ENCODE measurements around the gene SSBP2.

SSBP2 gene

DNA sequence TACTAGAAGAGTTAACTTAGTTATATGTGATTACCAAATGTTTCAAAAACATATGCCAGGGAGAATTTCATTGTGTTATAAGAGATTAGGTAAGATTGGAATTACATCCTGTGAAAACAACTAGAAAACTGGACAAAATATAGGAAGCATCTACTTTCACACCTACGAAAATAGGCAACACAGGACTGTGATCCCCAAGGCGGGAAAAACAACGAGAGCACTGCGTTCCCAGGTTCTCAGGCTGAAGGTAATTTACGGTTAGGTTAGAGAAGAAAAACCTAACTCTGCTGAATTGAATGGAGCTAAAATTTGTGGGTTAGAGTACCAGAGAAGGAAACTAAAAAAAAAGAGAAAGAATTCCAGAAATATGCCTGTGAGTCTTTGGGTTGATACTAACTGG is 385.4 kb downstream of the SSBP2 start:
- Histone ChIP-seq H3K27ac (ENCODE audit: low read depth, low read length) (no peak overlapping the region), H3K9ac (ENCODE audit: low read depth in 1 of 2, low read length in 2 of 2) (no peak overlapping the region), H3K27me3 (ENCODE audit: control insufficient read depth in 1 of 2, insufficient read depth in 2 of 2, low read length in 2 of 2) (no peaks in the 10 kb centered on the region), H3K9me3 (ENCODE audit: control insufficient read depth in 1 of 2, low read length in 2 of 2) (no peaks in the 10 kb centered on the region), H3K4me3 (ENCODE audit: low read depth in 1 of 2, low read length in 2 of 2) (no peak overlapping the region), H3K36me3 (ENCODE audit: control insufficient read depth in 1 of 2, insufficient read depth in 2 of 2, low read length in 2 of 2) (no peaks in the 10 kb centered on the region), H3K4me1 (ENCODE audit: control insufficient read depth in 1 of 2, insufficient read depth in 2 of 2, low read length in 2 of 2) (peaks cover 0 to 8% of the 10 kb centered on the region in 2 donors)

DNA sequence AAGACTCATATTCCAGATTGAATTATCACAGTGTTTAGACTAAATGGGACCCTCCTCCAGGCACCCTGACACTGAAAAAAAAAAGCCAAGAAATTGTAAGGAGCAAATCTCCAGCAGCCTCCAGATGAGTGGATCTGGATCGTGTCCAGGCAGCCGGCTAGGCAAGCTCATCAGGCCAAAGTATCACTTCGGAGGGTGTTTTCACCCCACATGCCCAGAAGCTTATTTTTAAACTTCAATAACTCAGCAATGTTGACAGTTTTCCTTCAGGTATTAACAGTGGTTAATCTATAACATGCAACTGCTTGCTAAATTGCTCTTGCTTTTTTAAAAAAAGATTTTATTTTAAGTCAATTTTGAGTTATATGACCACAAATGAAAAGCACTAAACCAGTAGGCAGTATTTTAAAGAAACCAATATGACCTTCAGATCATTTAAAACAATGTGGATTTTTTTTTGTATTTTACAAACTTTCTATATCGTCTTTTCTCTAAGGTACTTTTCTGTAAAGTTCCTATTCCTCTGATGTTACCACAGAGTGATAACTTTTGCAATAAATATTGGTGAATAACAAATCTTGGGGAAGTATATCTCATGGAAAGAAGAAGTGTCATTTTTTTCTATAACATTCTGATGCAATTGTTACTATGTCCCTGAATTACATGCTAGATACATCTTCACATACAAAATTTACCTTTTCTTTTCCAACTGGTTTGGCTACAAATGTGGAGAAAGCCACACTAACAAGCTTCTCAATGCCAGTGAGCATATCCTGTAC is 387.6 kb downstream of the SSBP2 start:
- Histone ChIP-seq H3K27ac (ENCODE audit: low read depth, low read length) (no peak overlapping the region), H3K4me3 (ENCODE audit: low read depth in 1 of 2, low read length in 2 of 2) (no peak overlapping the region), H3K36me3 (ENCODE audit: control insufficient read depth in 1 of 2, insufficient read depth in 2 of 2, low read length in 2 of 2) (no peaks in the 10 kb centered on the region)

More for the DNA sequence above, 387.6 kb downstream of the SSBP2 start:
- Histone ChIP-seq H3K4me1 (ENCODE audit: control insufficient read depth in 1 of 2, insufficient read depth in 2 of 2, low read length in 2 of 2) (peaks cover 4 to 8% of the 10 kb centered on the region in 2 donors), H3K9ac (ENCODE audit: low read depth in 1 of 2, low read length in 2 of 2) (no peak overlapping the region), H3K9me3 (ENCODE audit: control insufficient read depth in 1 of 2, low read length in 2 of 2) (no peaks in the 10 kb centered on the region), H3K27me3 (ENCODE audit: control insufficient read depth in 1 of 2, insufficient read depth in 2 of 2, low read length in 2 of 2) (no peaks in the 10 kb centered on the region)
